ENCODE results near the gene RBM33. TPM values are rescaled to one million over a fixed set of nuclear protein-coding genes. Genes with fewer than 3 reads are reported as not detected.

Gene RBM33
- total and polyA plus RNA-seq, 9 of the 15 experiments (the other 6 are each of a cell fraction or from before 2014, with no cell fraction given) = 4.4 to 80.7 (median 27.3) TPM

DNA sequence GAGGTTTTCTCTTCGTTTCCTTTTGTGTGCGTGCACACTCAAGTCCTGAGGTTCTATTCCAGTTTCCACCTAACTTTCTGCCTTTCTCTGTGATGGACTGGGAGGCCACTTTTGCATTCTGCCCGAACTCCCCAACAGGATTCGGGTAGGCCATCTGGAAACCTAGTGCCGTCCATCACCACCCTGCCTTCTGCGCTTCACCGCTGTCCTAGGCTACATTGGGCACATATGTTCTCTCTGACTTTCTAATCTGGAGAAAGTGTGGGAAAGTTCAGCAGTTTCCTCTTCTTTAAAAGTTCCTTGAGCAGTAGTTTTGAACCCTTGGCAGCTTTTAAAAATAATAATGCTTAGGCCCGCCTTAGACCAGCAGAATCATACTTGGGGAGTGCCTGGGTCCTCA is 121.0 kb downstream of the RBM33 start:
- DNase-seq (ENCODE audit: extremely low read depth in 1 of 4, low spot score in 3 of 4) (no peak), ATAC-seq (no peak), FAIRE-seq (no peak)
- no peaks in the 10 kb centered on the region for H3K9me3 ChIP-seq (replicated peaks; ENCODE audit: control insufficient read depth, insufficient read depth, low read depth, low read length)
- ChIA-PET CTCF (ENCODE audit: low intra/inter-chr PET ratio) (no interaction called here), POLR2A (interaction anchor here (1.0 kb wide), 1 partner anchor 12 kb away, joined by 5 read pairs; no protein-coding TSS in a partner anchor)
- peaks cover 22% of the 10 kb centered on the region for H3K79me2 ChIP-seq (ENCODE audit: control insufficient read depth, insufficient read depth, low read length)
- no peak overlapping the region for H2AFZ ChIP-seq (ENCODE audit: low read depth, low read length)
- no peak overlapping the region for H3K9ac ChIP-seq (ENCODE audit: insufficient read depth in 1 of 2, low read depth in 2 of 2, low read length in 2 of 2)
- 84% methylated on average over 8 of the region's 8 CpGs for WGBS (ENCODE audit: insufficient coverage, low coverage, missing lambda C conversion rate)
- no peak overlapping the region for H3K27ac ChIP-seq (ENCODE audit: extremely low read depth, low read depth, low read length)
- H3K4me2 ChIP-seq (ENCODE audit: insufficient read depth, low read length) = no peak overlapping the region
- H3K27me3 ChIP-seq (ENCODE audit: control insufficient read depth in 2 of 2, insufficient read depth in 2 of 2, low read length in 2 of 2) = no peaks in the 10 kb centered on the region
- no peaks in the 10 kb centered on the region for H3K9me1 ChIP-seq (ENCODE audit: control insufficient read depth, insufficient read depth, low read length)
- TF ChIP-seq MAFG (tag; conservative IDR thresholded peaks at IDR 0.05) = no peak
- TF ChIP-seq, protein P1, sequence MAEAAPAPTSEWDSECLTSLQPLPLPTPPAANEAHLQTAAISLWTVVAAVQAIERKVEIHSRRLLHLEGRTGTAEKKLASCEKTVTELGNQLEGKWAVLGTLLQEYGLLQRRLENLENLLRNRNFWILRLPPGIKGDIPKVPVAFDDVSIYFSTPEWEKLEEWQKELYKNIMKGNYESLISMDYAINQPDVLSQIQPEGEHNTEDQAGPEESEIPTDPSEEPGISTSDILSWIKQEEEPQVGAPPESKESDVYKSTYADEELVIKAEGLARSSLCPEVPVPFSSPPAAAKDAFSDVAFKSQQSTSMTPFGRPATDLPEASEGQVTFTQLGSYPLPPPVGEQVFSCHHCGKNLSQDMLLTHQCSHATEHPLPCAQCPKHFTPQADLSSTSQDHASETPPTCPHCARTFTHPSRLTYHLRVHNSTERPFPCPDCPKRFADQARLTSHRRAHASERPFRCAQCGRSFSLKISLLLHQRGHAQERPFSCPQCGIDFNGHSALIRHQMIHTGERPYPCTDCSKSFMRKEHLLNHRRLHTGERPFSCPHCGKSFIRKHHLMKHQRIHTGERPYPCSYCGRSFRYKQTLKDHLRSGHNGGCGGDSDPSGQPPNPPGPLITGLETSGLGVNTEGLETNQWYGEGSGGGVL (CRISPR knock-in tag; IDR thresholded peaks at IDR 0.05) = no peak
- TF ChIP-seq, protein P2, sequence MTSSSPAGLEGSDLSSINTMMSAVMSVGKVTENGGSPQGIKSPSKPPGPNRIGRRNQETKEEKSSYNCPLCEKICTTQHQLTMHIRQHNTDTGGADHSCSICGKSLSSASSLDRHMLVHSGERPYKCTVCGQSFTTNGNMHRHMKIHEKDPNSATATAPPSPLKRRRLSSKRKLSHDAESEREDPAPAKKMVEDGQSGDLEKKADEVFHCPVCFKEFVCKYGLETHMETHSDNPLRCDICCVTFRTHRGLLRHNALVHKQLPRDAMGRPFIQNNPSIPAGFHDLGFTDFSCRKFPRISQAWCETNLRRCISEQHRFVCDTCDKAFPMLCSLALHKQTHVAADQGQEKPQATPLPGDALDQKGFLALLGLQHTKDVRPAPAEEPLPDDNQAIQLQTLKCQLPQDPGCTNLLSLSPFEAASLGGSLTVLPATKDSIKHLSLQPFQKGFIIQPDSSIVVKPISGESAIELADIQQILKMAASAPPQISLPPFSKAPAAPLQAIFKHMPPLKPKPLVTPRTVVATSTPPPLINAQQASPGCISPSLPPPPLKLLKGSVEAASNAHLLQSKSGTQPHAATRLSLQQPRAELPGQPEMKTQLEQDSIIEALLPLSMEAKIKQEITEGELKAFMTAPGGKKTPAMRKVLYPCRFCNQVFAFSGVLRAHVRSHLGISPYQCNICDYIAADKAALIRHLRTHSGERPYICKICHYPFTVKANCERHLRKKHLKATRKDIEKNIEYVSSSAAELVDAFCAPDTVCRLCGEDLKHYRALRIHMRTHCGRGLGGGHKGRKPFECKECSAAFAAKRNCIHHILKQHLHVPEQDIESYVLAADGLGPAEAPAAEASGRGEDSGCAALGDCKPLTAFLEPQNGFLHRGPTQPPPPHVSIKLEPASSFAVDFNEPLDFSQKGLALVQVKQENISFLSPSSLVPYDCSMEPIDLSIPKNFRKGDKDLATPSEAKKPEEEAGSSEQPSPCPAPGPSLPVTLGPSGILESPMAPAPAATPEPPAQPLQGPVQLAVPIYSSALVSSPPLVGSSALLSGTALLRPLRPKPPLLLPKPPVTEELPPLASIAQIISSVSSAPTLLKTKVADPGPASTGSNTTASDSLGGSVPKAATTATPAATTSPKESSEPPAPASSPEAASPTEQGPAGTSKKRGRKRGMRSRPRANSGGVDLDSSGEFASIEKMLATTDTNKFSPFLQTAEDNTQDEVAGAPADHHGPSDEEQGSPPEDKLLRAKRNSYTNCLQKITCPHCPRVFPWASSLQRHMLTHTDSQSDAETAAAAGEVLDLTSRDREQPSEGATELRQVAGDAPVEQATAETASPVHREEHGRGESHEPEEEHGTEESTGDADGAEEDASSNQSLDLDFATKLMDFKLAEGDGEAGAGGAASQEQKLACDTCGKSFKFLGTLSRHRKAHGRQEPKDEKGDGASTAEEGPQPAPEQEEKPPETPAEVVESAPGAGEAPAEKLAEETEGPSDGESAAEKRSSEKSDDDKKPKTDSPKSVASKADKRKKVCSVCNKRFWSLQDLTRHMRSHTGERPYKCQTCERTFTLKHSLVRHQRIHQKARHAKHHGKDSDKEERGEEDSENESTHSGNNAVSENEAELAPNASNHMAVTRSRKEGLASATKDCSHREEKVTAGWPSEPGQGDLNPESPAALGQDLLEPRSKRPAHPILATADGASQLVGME (CRISPR knock-in tag; IDR thresholded peaks at IDR 0.05) = no peak
- TF ChIP-seq SRSF9 (IDR thresholded peaks at IDR 0.05; ENCODE audit: borderline replicate concordance, low read depth, low read length) = no peak
- no peak for TF ChIP-seq ZNF764 (CRISPR knock-in tag; IDR thresholded peaks at IDR 0.05; ENCODE audit: low read depth)
- TF ChIP-seq KLF10 (CRISPR knock-in tag; IDR thresholded peaks at IDR 0.05) = no peak
- TF ChIP-seq, protein P3, sequence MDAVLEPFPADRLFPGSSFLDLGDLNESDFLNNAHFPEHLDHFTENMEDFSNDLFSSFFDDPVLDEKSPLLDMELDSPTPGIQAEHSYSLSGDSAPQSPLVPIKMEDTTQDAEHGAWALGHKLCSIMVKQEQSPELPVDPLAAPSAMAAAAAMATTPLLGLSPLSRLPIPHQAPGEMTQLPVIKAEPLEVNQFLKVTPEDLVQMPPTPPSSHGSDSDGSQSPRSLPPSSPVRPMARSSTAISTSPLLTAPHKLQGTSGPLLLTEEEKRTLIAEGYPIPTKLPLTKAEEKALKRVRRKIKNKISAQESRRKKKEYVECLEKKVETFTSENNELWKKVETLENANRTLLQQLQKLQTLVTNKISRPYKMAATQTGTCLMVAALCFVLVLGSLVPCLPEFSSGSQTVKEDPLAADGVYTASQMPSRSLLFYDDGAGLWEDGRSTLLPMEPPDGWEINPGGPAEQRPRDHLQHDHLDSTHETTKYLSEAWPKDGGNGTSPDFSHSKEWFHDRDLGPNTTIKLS (IDR thresholded peaks at IDR 0.05; ENCODE audit: borderline replicate concordance, low read depth) = no peak
- TF ChIP-seq, protein P4, sequence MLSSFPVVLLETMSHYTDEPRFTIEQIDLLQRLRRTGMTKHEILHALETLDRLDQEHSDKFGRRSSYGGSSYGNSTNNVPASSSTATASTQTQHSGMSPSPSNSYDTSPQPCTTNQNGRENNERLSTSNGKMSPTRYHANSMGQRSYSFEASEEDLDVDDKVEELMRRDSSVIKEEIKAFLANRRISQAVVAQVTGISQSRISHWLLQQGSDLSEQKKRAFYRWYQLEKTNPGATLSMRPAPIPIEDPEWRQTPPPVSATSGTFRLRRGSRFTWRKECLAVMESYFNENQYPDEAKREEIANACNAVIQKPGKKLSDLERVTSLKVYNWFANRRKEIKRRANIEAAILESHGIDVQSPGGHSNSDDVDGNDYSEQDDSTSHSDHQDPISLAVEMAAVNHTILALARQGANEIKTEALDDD (IDR thresholded peaks at IDR 0.05) = no peak
- peaks cover 19% of the 10 kb centered on the region for H4K20me1 ChIP-seq (replicated peaks; ENCODE audit: control insufficient read depth, insufficient read depth, low read length)
- no peak overlapping the region for H3K4me3 ChIP-seq
- in situ Hi-C loops (cut with MboI) (loop anchor here (25.0 kb wide), 1 partner anchor 378 kb away; no protein-coding TSS in a partner anchor), intact Hi-C loops (cut with micrococcal nuclease) (loop anchor here (5.0 kb wide), 1 partner anchor 838 kb away; no protein-coding TSS in a partner anchor)
- peaks cover 89% of the 10 kb centered on the region for H3K36me3 ChIP-seq (ENCODE audit: control insufficient read depth, insufficient read depth, low read length)
- no TSS peak for BruUV-seq (replicated peaks)
- no peaks in the 10 kb centered on the region for H3K4me1 ChIP-seq (replicated peaks in 1 of 2; ENCODE audit: control insufficient read depth in 2 of 2, insufficient read depth in 2 of 2, low read length in 2 of 2)

Data from K562 (cell line).